ENCODE measurements around the gene DOK7. TPM values are rescaled to one million over a fixed set of nuclear protein-coding genes. Genes with fewer than 3 reads are reported as not detected.

DOK7 gene
- total and polyA plus RNA-seq, 2 experiments from 2014 or later, result 0.23 to 1.8 TPM

- no peak for DNase-seq (ENCODE audit: low spot score)
- 93% methylated on average over 29 of the region's 31 CpGs for WGBS (ENCODE audit: low lambda C conversion rate, missing lambda C conversion rate)
These were observed 6.5 kb downstream of the DOK7 start for GRCh38 chr4:3469386-3470243.

GRCh38 chr4:3470244-3471097, 7.4 kb downstream of the DOK7 start:
- Histone ChIP-seq H3K27me3 (peaks cover 13% of the 10 kb centered on the region), H3K79me2 (no peaks in the 10 kb centered on the region), H3K27ac (no peak overlapping the region), H3K4me3 (no peak overlapping the region), H3K9me3 (ENCODE audit: low read depth) (no peaks in the 10 kb centered on the region), H3K4me2 (no peak overlapping the region), H2AFZ (no peak overlapping the region), H3K9me2 (replicated peaks; ENCODE audit: insufficient read depth) (no peaks in the 10 kb centered on the region), H3K4me1 (ENCODE audit: insufficient read depth) (no peaks in the 10 kb centered on the region), H3K36me3 (replicated peaks; ENCODE audit: insufficient read depth, low read depth) (no peaks in the 10 kb centered on the region), H4K20me1 (ENCODE audit: insufficient read depth, poor library complexity, severe bottlenecking) (no peaks in the 10 kb centered on the region)
- TF ChIP-seq CTCF (IDR thresholded peaks at IDR 0.05; ENCODE audit: poor library complexity), result no peak
- TF ChIP-seq EZH2phosphoT487 (IDR thresholded peaks at IDR 0.05; ENCODE audit: low read depth, severe bottlenecking, unreplicated experiment), result no peak
- no peak for TF ChIP-seq EZH2 (IDR thresholded peaks at IDR 0.05; ENCODE audit: borderline replicate concordance)
- DNase-seq (ENCODE audit: low spot score), result no peak
- WGBS (ENCODE audit: low lambda C conversion rate, missing lambda C conversion rate), result 80% methylated on average over 25 of the region's 25 CpGs

More at GRCh38 chr4:3469386-3470243, 6.5 kb downstream of the DOK7 start:
- Histone ChIP-seq H3K9me2 (replicated peaks; ENCODE audit: insufficient read depth) (no peaks in the 10 kb centered on the region), H3K36me3 (replicated peaks; ENCODE audit: insufficient read depth, low read depth) (no peaks in the 10 kb centered on the region), H3K4me3 (no peak overlapping the region), H3K27ac (no peak overlapping the region), H3K4me2 (no peak overlapping the region), H4K20me1 (ENCODE audit: insufficient read depth, poor library complexity, severe bottlenecking) (no peaks in the 10 kb centered on the region), H3K79me2 (no peaks in the 10 kb centered on the region), H3K4me1 (ENCODE audit: insufficient read depth) (no peaks in the 10 kb centered on the region), H2AFZ (no peak overlapping the region), H3K9me3 (ENCODE audit: low read depth) (no peaks in the 10 kb centered on the region), H3K27me3 (peaks cover 9% of the 10 kb centered on the region)
- no peak for TF ChIP-seq CTCF (IDR thresholded peaks at IDR 0.05; ENCODE audit: poor library complexity)
- no peak for TF ChIP-seq EZH2phosphoT487 (IDR thresholded peaks at IDR 0.05; ENCODE audit: low read depth, severe bottlenecking, unreplicated experiment)
- no peak for TF ChIP-seq EZH2 (IDR thresholded peaks at IDR 0.05; ENCODE audit: borderline replicate concordance)

GRCh38 chr4:3471098-3471760, 8.1 kb downstream of the DOK7 start:
- H4K20me1 ChIP-seq (ENCODE audit: insufficient read depth, poor library complexity, severe bottlenecking), result no peaks in the 10 kb centered on the region
- no peak overlapping the region for H3K27ac ChIP-seq
- no peaks in the 10 kb centered on the region for H3K9me2 ChIP-seq (replicated peaks; ENCODE audit: insufficient read depth)
- TF ChIP-seq EZH2phosphoT487 (IDR thresholded peaks at IDR 0.05; ENCODE audit: low read depth, severe bottlenecking, unreplicated experiment) (no peak), CTCF (IDR thresholded peaks at IDR 0.05; ENCODE audit: poor library complexity) (no peak), EZH2 (IDR thresholded peaks at IDR 0.05; ENCODE audit: borderline replicate concordance) (no peak)
- no peaks in the 10 kb centered on the region for H3K4me1 ChIP-seq (ENCODE audit: insufficient read depth)
- H3K79me2 ChIP-seq, result no peaks in the 10 kb centered on the region
- H3K4me3 ChIP-seq, result no peak overlapping the region
- 96% methylated on average over 23 of the region's 23 CpGs for WGBS (ENCODE audit: low lambda C conversion rate, missing lambda C conversion rate)
- H3K9me3 ChIP-seq (ENCODE audit: low read depth), result no peaks in the 10 kb centered on the region
- H2AFZ ChIP-seq, result no peak overlapping the region
- H3K4me2 ChIP-seq, result no peak overlapping the region
- DNase-seq (ENCODE audit: low spot score), result no peak
- H3K27me3 ChIP-seq, result peaks cover 13% of the 10 kb centered on the region
- H3K36me3 ChIP-seq (replicated peaks; ENCODE audit: insufficient read depth, low read depth), result no peaks in the 10 kb centered on the region

All from hepatocyte (in vitro differentiated cells).